IMR-90 (cell line): ENCODE measurements around the gene SNX30. TPM values are rescaled to one million over a fixed set of nuclear protein-coding genes. Genes with fewer than 3 reads are reported as not detected.

Source experiments
- ATAC-seq: fragments of 200-7000 bp; cut with Tn5 transposase; 2 replicates; pipeline ENCODE4 v1.9.1; 2020; ENCODE audit warnings: low read depth, mild to moderate bottlenecking, moderate library complexity
- BruUV-seq: library from RNA; stranded (reverse); fragments of 400-500 nt; replicated peaks from 2 replicates; lab custom pipeline; 2021; lab: Mats Ljungman, UMichigan
- CTCF ChIA-PET: fragments of 300-600 bp; formaldehyde crosslinking; extraction: SDS; loops from one replicate; lab custom pipeline; 2021; ENCODE audit warnings: antibody characterized with exemption; lab: Yijun Ruan, JAX
- POLR2A ChIA-PET: fragments of 300-600 bp; sonication (Branson Sonifier 250); formaldehyde crosslinking; loops from one replicate; lab custom pipeline; 2022; ENCODE audit warnings: antibody characterized with exemption; ENCODE audit not compliant: unreplicated experiment; lab: Charles Lee
- DNase-seq: peaks from one replicate; pipeline ENCODE4 v3.0.0; 2013
- H2AFZ ChIP-seq: replicated peaks from 2 replicates; pipeline ENCODE3; 2013; ENCODE audit warnings: low read length, mild to moderate bottlenecking; ENCODE audit not compliant: poor library complexity
- H2AK5ac ChIP-seq: 2 replicates; pipeline ENCODE4 v1.6.1; 2013; ENCODE audit warnings: low read depth, low read length, inconsistent platforms
- H2AK9ac ChIP-seq: replicated peaks from 2 replicates; pipeline ENCODE3; 2013; ENCODE audit warnings: mild to moderate bottlenecking, low read depth, low read length, moderate library complexity; ENCODE audit not compliant: poor library complexity
- H2BK120ac ChIP-seq: 2 replicates; pipeline ENCODE4 v1.6.1; 2013; ENCODE audit warnings: low read depth, low read length, inconsistent platforms
- H2BK15ac ChIP-seq: 3 replicates; pipeline ENCODE4 v1.6.1; 2013; ENCODE audit warnings: low read depth, low read length, inconsistent platforms
- H2BK20ac ChIP-seq: 2 replicates; pipeline ENCODE4 v1.6.1; 2013; ENCODE audit warnings: low read depth, mild to moderate bottlenecking, inconsistent platforms, low read length, moderate library complexity
- H2BK5ac ChIP-seq: 2 replicates; pipeline ENCODE4 v1.6.1; 2013; ENCODE audit warnings: mild to moderate bottlenecking, low read depth, low read length, inconsistent platforms; ENCODE audit not compliant: poor library complexity, severe bottlenecking
- H3K14ac ChIP-seq: replicated peaks from 2 replicates; pipeline ENCODE4 v1.6.1; 2013; ENCODE audit warnings: low read depth, low read length, inconsistent platforms
- H3K18ac ChIP-seq: 2 replicates; pipeline ENCODE4 v1.6.1; 2013; ENCODE audit warnings: low read depth, low read length, control low read depth
- H3K23ac ChIP-seq: 2 replicates; pipeline ENCODE4 v1.6.1; 2013; ENCODE audit warnings: low read depth, low read length, inconsistent platforms
- H3K27ac ChIP-seq: 2 replicates; pipeline ENCODE4 v1.5.1; 2013; ENCODE audit warnings: mild to moderate bottlenecking, control low read depth, low read length; ENCODE audit not compliant: insufficient read depth
- H3K27me3 ChIP-seq: 2 replicates; pipeline ENCODE4 v1.6.1; 2013; ENCODE audit warnings: low read length; ENCODE audit not compliant: control insufficient read depth, insufficient read depth
- H3K36me3 ChIP-seq: 2 replicates; pipeline ENCODE4 v1.6.1; 2013; ENCODE audit warnings: low read length, mixed read lengths; ENCODE audit not compliant: control insufficient read depth, insufficient read depth
- H3K4ac ChIP-seq: 2 replicates; pipeline ENCODE4 v1.6.1; 2013; ENCODE audit warnings: low read depth, low read length, inconsistent platforms
- H3K4me1 ChIP-seq: 2 replicates; pipeline ENCODE4 v1.6.1; 2013; ENCODE audit warnings: low read length, mixed read lengths; ENCODE audit not compliant: control insufficient read depth, insufficient read depth
- H3K4me2 ChIP-seq: 2 replicates; pipeline ENCODE4 v1.6.1; 2013; ENCODE audit warnings: low read depth, mild to moderate bottlenecking, control low read depth, low read length, moderate library complexity
- H3K4me3 ChIP-seq: 2 replicates; pipeline ENCODE4 v1.5.1; 2013; ENCODE audit warnings: low read depth, mild to moderate bottlenecking, control low read depth, low read length, moderate library complexity; ENCODE audit not compliant: insufficient read depth
- H3K56ac ChIP-seq: 2 replicates; pipeline ENCODE4 v1.6.1; 2013; ENCODE audit warnings: low read length, inconsistent platforms; ENCODE audit not compliant: insufficient read depth; ENCODE audit errors: extremely low read depth
- H3K79me1 ChIP-seq, 2 experiments: 2 replicates each; pipeline ENCODE4 v1.6.1; 2013; ENCODE audit warnings: low read length in 2 of 2, inconsistent platforms in 1 of 2, low read depth in 1 of 2
- H3K9ac ChIP-seq: 2 replicates; pipeline ENCODE4 v1.6.1; 2013; ENCODE audit warnings: low read depth, low read length, control low read depth
- H3K9me1 ChIP-seq: 2 replicates; pipeline ENCODE4 v1.6.1; 2013; ENCODE audit warnings: low read length, inconsistent platforms; ENCODE audit not compliant: insufficient read depth
- H3K9me3 ChIP-seq: 2 replicates; pipeline ENCODE4 v1.6.1; 2013; ENCODE audit warnings: low read length; ENCODE audit not compliant: control insufficient read depth, insufficient read depth
- H4K20me1 ChIP-seq: 2 replicates; pipeline ENCODE4 v1.6.1; 2013; ENCODE audit warnings: low read length, inconsistent platforms; ENCODE audit not compliant: insufficient read depth
- H4K5ac ChIP-seq: 2 replicates; pipeline ENCODE4 v1.6.1; 2013; ENCODE audit warnings: mild to moderate bottlenecking, low read depth, low read length, control low read depth
- H4K8ac ChIP-seq, 2 experiments: 2 replicates each; pipeline ENCODE4 v1.6.1; 2013; ENCODE audit warnings: low read depth in 2 of 2, low read length in 2 of 2, control low read depth in 1 of 2, inconsistent platforms in 1 of 2
- H4K91ac ChIP-seq: 2 replicates; pipeline ENCODE4 v1.6.1; 2013; ENCODE audit warnings: low read depth, low read length, inconsistent platforms; ENCODE audit not compliant: insufficient read depth
- MAFK ChIP-seq: IDR thresholded peaks from 2 replicates; pipeline ENCODE4 v1.6.1; 2012; ENCODE audit warnings: low read depth, low read length, improper control_type of control experiment
- RFX5 ChIP-seq: IDR thresholded peaks from 2 replicates; pipeline ENCODE4 v1.8.0; 2012; ENCODE audit warnings: low read depth, mild to moderate bottlenecking, low read length, moderate library complexity
- WGBS, 2 experiments: methylation state at CpG; one replicate each; pipeline versions ENCODE4 v1.1.5 to v1.1.7; 2013; ENCODE audit warnings: missing lambda C conversion rate in 2 of 2; ENCODE audit not compliant: insufficient read length in 1 of 2; ENCODE audit errors: extremely low coverage in 2 of 2; 5-methylcytosine and 5-hydroxymethylcytosine counted together
- dilution Hi-C: fragments of 300-500 bp; cut with HindIII; formaldehyde crosslinking; loops from one replicate; pipeline ENCODE4 v1.14.3; 2018; ENCODE audit warnings: low sequenced_read_pairs; ENCODE audit not compliant: unreplicated experiment
- in situ Hi-C: fragments of 300-500 bp; cut with MboI; formaldehyde crosslinking; loops from 3 replicates; pipeline ENCODE4 v1.14.3; 2019; ENCODE audit warnings: low sequenced_read_pairs, inconsistent platforms, mixed read lengths
- intact Hi-C: fragments of 100-400 bp; cut with micrococcal nuclease; formaldehyde crosslinking; loops from 2 replicates; pipeline ENCODE4 v1.10.0; 2022
- polyA plus RNA-seq, 3 experiments: library from polyadenylated mRNA; depleted of rRNA; stranded (reverse); fragments of >200 nt; gene quantifications; 2 replicates each; pipeline ENCODE4 v1.2.3, GENCODE V29; 2012; ENCODE audit warnings: low replicate concordance in 1 of 3
- total RNA-seq: library from RNA; depleted of rRNA; stranded (reverse); fragments of >200 nt; gene quantifications from 2 replicates; pipeline ENCODE4 v1.2.3, GENCODE V29; 2012

The SNX30 gene
- total and polyA plus RNA-seq, 2 of the 4 experiments (the other 2 are of a cell fraction) = 8.0 to 18.8 TPM

DNA sequence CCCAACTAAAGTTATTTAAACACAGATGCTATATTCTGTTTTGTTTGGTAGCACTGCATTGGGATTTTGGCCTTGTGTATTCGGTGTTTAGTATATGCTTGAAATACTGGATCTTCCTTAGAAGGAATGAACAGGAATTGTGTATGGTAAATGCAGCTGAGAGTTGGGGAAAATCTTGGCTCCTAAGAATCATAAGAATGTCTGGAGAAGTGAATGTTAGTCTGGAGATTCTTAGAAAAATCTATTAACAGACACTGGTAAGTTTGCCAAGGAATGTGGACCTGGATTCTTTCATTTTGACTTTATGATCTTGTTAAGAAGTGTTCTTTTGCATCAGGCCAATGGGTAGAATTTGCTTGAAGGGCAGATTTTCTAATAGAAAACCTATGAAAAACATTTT is 38.9 kb downstream of the SNX30 start:
- no peak overlapping the region for H3K14ac ChIP-seq
- no peak overlapping the region for H2AK9ac ChIP-seq
- no peak for TF ChIP-seq MAFK
- TF ChIP-seq RFX5 = no peak
- H2BK20ac ChIP-seq = no peak overlapping the region
- H3K23ac ChIP-seq = no peak overlapping the region
- DNase-seq (peak; percentile 65), ATAC-seq (peak; percentile 64)
- H3K27ac ChIP-seq = no peak overlapping the region
- dilution Hi-C loops (no loop called here), intact Hi-C loops (no loop called here), in situ Hi-C loops (no loop called here)
- H3K56ac ChIP-seq = no peak overlapping the region
- peaks cover 9% of the 10 kb centered on the region for H3K4me1 ChIP-seq
- ChIA-PET POLR2A (no interaction called here), CTCF (no interaction called here)
- H3K36me3 ChIP-seq = no peaks in the 10 kb centered on the region
- no peak overlapping the region for H2AK5ac ChIP-seq
- no CpG with 5 or more reads among the region's 1 CpG for WGBS, 2 experiments
- peaks cover 7% of the 10 kb centered on the region; the same call in 1 of the 2 replicates for H3K9me1 ChIP-seq
- no peak overlapping the region for H2AFZ ChIP-seq
- H3K79me1 ChIP-seq = peaks cover 12 to 40% of the 10 kb centered on the region in 2 experiments
- H3K27me3 ChIP-seq = no peaks in the 10 kb centered on the region
- H2BK15ac ChIP-seq = no peak overlapping the region
- no peak overlapping the region for H3K4ac ChIP-seq
- no peak overlapping the region for H3K4me3 ChIP-seq
- no TSS peak for BruUV-seq
- no peak overlapping the region for H3K9ac ChIP-seq
- H2BK120ac ChIP-seq = peak overlapping the region; percentile 37; the same call in 1 of the 2 replicates
- H4K20me1 ChIP-seq = peaks cover 13% of the 10 kb centered on the region
- H2BK5ac ChIP-seq = peak overlapping the region; percentile 18
- no peak overlapping the region; the same call in 1 of the 2 replicates for H3K18ac ChIP-seq
- peak overlapping the region; percentile 10; the same call in 1 of the 2 replicates for H3K4me2 ChIP-seq
- no peak overlapping the region for H4K8ac ChIP-seq
- H3K9me3 ChIP-seq = no peaks in the 10 kb centered on the region
- H4K91ac ChIP-seq = no peak overlapping the region
- no peak overlapping the region for H4K5ac ChIP-seq
